ENCODE data around the gene CD28.
"Not testable (repeated sequence)": the region's sequence is repeated elsewhere in the genome, so short reads cannot be mapped to it uniquely, and the experiment has no call there.

Gene CD28

DNA sequence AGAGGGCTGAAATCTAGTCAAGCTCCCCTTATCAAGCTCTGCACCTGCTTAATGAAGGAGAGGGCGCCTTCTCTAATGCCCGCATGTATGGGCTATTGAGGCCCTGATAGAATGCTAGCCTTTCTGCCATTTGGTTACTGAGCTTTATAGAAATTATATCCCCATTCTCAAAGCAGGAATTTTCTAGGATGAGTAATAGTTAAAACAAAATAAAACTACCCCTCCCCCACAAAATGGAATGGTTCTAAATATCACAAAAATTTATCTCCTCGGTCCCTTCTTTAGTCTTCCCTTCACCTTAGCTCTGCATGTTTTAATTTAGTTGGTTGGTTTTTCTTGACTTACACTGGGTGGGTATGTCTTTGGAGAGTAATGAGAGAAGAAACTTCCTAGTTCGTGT, 37.7 kb downstream of the CD28 start:
- DNase-seq (ENCODE audit: low read depth in 2 of 2, low spot score in 1 of 2), result no peak

DNA sequence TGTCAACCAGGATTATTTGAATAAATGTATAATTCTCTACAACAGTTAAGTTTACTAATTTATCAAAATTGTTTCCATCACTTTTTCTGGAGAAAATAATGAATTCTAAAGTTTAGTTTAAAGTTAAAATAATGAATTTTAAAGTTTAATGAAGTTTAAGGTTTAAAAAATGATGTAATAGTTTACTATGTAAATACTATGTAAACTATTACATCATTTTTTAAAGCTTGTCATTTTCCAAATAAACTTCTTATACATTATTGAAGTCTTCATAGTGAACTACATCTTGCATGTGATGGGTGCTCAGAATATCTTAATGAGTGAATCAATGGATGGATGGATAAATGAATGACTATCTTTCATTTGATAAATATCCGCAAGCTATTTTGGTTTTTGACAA, 38.8 kb downstream of the CD28 start:
- DNase-seq (ENCODE audit: low read depth in 2 of 2, low spot score in 1 of 2), result no peak

DNA sequence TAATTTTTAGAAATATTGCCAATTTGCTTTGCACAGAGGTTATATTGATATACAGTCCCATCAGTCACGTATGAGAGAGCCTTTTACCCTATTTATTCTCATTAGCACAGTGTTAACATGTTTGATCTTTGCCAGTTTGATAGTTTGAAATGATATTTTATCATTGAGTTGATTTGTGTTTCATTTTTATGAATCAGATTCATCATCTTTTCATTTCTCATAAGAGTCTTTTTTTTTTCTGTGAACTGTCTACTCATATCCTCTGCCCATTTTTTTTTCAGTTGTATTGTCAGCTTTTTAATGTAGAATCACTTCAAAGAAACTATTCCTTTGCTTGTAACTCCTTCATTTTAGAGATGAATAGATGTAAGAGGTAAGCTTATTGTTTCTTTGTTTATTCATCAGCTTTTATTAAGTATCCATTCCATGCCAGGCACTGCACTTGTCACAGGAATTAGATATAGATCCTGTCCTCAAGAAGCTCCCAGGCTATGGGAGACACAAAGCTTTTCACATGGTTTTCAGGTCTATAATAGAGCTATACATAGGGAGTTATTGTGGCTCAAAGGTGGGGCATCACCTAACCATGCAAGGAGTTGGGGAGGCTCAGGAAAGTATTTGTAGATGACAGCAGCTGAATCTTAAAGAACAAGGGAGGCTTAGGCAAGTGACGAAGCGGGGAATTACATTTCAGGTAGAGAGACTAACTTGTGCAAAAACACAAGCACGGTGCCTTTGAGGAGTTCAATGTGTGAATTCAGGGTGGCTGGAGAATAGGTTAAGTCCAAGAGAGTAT, 42.1 kb downstream of the CD28 start:
- DNase-seq (ENCODE audit: low read depth in 2 of 2, low spot score in 1 of 2), result no peak

DNA sequence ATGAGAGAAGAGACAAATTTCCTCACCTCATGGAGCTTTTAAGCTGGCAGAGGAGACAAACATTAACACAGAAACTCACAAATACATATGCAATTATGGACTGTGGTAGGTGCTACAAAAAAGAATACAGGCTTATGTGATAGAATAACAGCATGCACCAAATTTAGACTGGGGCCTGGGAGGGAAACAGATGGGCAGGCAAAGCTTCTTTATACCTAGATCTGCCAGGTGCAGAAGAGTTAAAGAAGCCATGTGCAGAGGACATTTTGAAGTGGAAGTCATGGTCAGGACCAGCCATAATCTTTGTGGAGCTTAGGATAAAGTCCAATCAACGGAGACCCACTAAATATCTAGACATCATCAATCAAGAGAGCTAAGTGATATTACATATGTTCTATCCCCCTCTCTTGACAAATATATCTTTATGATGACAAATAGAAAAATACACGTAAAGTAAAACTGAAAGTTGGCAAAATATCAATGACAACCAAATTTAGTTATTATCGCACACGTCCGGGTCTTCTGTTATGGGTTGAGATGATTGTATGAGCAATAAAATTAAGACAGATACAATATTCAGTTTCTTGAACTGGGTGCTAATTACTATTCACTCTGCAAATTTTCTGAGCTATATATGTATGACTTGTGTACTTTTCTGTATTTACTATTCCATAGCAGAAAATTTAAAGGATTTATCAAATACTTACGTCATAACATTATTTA, 44.1 kb downstream of the CD28 start:
- no peak for DNase-seq (ENCODE audit: low read depth in 2 of 2, low spot score in 1 of 2)

DNA sequence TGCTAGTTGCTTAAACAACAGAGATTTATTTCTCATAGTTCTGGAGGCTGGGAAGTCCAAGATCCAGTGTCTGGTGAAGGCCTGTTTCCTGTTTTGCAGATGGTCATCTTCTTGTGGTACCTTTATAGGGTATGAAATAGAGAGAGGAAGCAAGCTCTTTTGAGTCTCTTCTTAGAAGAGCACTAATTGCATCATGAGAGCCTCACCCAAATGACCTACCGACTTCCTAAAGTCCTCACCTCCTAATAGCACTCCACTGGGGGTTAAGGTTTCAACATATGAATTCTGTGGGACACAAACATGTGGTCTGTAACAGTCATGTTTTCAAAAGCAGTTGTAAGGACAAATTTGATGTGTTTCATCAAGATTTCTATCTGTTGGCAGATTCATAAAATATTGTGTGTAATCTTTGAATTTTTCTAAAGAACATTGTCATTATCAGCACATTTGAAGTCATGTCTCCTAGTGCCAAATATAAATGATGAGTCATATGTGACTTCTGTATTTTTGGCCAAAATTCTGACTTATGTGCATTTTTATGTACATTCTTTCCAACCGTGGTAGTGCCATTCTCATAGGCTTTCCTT, 45.3 kb downstream of the CD28 start:
- no peak for DNase-seq (ENCODE audit: low read depth in 2 of 2, low spot score in 1 of 2)

DNA sequence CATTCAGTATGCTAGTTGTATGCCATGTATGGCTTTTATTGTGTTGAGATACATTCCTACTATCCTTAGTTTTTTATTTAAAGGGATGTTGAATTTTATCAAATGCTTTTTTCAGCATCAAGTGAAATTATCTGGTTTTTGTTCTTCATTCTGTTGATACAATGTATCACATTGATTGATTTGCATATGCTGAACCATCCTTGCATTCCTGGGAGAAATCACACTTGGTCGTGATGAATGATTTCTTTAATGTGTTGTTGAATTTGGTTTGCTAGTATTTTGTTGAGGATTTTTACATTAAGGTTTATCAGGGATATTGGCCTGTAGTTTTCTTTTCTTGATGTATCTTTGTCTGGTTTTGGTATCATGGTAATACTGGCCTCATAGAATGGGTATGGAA, 49.7 kb downstream of the CD28 start:
- DNase-seq (ENCODE audit: low read depth in 2 of 2, low spot score in 1 of 2), result no peak

DNA sequence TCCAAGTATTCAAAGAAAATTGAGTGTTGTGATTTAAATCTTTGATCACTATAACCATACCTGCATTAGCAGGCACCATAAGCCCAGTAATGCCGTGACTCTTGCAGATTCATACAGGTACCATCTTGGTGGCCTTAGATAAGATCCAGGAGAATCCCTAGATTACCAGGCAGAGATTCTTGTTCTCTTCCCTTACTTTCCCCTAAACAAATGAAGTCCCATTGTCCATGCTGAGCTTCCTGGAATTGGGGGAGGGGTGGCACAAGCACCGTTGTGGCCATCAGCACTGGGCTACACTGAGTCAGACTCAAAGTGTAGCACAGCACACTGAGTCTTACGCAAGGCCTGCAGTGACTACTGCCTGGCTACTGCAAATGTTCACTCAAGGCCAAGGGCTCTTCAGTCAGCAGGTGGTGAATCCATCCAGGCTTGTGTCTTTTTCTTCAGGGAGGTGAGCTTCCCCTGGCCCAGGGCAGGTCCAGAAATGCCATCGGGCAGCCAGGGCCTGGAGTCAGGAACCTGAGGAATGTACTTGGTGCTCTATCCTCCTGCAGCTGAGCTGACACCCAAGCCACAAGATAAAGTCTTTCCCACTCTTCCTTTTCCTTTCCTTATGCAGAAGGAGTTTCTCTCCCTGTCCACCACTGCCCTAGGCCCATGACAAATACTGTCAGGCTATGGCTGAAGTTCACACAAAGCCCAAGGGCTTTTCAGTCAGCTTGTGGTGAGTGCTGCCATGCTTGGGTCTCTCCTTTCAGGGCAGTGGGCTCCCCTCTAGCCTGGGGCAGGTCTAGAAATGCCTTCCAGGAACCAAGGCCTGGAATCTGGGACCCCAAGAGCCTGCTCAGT, 52.6 kb downstream of the CD28 start:
- DNase-seq (ENCODE audit: low read depth in 2 of 2, low spot score in 1 of 2), result no peak

DNA sequence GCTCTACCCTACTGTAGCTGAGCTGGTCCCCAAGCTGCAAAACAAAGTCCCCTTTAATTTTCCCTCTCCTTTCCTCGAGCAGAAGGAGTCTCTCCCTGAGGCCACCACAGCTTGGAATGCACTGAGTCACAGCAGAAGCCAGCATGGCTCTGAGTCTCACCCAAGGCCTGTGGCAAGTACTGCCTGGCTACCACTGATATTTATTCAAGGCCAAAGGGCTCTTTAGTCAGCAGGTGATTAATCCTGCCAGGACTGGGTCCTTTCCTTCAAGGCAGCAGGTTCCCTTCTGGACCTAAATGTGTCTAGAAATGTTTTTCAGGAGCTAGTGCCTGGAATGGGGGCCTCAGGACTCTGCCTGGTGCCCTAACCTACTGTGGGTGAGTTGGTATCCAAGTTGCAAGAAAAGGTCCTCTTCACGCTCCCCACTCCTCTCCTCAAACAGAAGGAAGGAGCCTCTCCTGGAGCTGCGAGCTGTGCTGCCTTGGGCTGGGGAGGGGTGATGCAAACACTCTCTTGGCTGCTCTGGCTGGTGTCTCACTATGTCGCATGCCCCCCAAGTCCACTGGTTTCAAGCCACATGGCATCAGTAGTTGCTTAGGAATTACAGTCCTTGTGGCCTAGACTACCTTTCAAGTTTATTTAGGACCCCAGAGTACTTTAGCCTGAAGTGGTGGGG, 53.4 kb downstream of the CD28 start:
- no peak for DNase-seq (ENCODE audit: low read depth in 2 of 2, low spot score in 1 of 2)

DNA sequence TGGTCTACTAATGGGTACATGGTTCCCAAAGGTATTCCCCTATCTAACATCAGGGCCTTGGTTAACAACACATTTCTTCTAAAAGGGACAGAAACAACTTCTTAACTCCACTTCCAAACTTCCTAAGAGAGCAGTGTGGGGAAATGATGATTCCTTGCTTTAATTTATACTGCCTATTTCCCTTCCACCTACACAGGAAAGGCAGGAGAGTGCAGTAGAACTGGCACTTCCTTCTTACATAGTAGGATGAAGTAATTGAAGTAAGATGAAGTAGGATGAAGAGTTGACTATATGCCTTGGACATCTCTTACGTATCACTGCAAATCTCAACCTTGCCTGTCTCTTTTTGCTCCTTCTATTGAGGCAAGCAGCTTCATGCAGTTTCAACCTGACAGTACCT, 54.7 kb downstream of the CD28 start:
- no peak for DNase-seq (ENCODE audit: low read depth in 2 of 2, low spot score in 1 of 2)

DNA sequence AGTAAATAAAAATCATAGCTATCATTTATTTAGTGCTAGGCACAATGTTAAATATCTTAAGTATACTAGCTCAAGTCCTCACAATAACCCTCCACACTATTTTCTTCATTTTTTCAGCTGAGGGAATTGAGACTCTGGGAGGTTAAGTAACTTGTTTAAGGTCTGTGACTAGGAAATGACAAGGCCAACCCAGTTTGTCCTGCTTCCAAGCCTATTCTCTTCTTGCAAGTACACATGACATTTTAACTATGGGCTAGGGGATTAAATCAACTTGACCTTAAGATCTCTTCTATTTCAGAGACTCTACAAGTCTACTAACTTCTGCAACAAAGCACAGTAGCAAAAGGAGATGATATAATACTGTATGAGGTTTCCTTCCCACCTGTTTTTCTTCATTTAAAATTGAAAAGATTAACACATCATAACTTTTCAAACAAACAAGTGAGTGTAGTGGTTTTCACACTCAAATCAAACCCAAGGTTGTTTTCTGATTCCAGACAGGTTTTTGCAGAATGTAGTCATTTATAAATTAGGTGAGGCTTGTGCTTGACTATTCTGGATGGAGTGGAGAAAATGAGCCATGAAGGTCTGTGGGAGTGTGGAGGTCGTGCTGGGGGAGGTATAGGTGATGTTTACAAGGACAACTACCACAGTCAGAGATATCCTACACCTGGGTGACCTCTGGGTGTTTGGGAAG, 57.0 kb downstream of the CD28 start:
- DNase-seq (ENCODE audit: low read depth in 2 of 2, low spot score in 1 of 2), result no peak

DNA sequence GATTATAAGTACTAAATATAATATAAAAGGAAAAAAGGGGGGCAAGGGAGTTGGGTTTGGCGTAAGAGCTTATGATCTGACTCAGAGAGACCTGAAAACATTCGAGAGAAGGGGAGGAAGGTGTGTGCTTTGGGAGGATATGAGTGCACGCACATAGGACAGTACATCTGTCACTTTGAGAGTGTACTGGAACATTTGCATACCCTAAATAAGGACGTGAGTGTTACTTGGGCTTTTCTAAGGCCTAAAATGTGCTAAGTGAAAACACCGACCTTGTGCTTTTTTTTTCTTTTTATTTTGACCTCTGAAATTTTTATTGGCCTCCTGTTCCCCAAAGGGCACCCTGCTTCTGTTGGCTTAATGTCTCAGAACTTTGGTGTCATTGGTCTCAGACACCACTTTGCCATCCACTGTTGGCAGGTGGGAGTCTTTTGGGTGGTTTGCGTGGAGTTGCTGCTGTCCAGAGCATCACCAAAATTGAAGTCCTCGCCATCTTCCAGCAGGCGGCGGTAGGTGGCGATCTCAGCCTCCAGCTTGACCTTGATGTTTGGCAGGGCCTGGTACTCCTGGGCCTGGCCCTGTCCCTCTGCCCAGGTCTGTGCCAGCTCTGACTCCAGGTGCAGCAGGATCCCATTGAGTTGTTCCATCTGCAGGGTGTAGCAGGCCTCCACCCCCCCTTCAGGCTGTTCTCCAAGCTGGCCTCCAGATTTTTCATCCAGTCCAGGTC, 57.7 kb downstream of the CD28 start:
- no peak for DNase-seq (ENCODE audit: low read depth in 2 of 2, low spot score in 1 of 2)

DNA sequence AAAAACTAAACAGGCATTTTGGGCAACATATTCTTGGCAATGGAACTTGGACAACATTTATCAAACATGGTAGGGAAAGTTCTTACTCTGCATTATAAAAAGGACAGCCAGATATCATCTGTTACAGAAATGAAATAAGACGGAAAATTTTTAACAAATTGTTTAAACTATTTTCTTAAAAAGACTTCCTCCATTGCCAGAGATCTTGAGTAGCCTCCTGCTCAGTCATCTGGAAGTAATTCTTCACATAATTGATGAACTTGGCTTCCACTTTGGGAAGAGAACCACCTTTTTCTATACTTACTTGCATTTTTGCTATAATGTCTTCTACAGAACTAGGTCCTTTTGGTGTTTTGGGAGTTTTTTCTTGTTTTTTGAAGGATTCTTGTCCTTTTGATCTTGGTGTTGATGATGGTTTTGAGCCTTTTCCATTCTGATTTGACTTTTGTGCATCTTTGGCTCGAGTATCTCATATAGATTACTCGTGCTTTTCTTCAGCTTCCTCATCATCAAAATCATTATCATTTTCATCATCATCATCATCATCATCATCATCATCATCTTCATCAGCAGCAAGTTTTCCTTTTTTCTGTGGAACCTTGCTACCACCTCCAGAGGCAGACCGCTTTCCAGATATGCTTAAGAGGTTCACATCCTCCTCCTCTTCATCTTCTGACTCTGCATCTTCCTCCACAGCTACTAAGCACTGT, 66.2 kb downstream of the CD28 start:
- DNase-seq (ENCODE audit: low read depth in 2 of 2, low spot score in 1 of 2), result no peak

DNA sequence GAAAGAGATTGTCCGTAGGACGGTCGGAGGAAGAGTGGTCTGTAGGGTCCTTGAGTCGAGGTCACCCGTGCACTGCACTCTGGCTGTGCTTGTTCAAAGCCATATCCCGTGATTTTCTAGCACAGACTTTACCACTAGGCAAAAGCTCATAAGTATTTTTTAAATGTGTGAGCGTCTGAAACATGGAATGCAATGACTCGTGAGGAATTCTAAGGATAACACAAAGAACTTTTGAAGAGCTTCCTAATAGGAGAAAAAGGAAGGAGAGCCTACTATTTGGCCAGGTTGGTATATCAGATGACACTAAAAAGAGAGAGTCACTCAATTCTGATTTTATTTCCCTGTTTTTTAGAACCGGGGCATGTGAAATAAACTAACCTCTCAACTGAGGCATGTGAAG, 68.3 kb downstream of the CD28 start:
- no peak for DNase-seq (ENCODE audit: low read depth in 2 of 2, low spot score in 1 of 2)

DNA sequence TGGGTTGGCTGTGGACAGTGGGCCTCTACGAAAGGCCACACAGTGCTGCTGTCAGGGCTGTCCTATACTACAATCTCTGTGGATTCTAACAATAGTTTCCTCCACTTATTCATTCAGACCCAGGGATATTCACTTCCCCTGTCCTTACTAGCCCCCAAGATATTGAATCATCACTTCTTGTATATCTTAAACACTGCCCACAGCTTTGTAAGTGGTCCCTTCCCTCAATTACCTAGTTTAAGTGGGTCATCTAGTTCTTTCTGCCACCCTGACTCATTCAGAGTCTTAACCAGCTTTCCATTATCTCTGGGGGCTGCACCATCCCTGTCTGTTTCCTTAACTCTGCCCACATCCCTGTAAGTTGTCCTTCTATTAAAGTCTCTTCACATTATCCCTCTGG, 69.2 kb downstream of the CD28 start:
- no peak for DNase-seq (ENCODE audit: low read depth in 2 of 2, low spot score in 1 of 2)

DNA sequence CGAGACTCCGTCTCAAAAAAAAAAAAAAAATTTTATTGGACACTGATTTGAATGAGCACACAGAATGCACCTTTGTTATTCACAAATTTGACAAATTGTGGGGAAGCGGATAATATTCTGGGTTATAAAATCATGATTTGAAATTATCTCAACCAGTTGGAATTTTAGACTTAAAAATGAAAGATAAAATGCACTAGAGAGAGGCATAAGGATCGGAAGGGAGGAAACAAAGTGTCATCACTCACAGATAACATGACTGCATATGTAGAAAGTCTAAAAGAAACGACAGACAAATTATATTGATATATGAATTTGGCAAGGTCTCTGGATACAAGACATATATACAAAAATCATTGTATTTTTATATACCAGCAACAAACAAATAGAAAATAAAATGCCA, 70.6 kb downstream of the CD28 start:
- DNase-seq (ENCODE audit: low read depth in 2 of 2, low spot score in 1 of 2), result no peak

DNA sequence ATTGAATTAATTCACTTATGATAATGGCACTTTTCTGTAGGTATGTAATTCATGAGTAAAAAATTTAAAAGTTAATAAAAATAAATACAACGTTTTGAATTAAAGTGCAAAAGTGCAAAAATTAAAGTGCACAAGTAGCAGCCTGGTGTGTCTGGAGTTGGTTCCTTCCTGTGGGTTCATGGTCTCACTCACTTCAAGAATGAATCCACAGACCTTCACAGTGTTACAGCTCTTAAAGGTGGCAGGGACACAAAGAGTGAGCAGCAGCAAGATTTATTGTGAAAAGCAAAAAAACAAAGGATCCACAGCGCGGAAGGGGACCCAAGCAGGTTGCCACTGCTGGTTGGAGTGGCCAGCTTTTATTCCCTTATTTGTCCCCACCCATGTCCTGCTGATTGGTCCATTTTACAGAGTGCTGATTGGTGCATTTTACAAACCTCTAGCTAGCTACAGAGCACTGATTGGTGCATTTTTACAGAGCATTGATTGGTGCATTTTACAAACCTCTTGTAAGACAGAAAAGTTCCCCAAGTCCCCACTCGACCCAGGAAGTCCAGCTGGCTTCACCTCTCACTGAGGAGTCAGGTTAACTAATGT, 73.1 kb downstream of the CD28 start:
- not testable (repeated sequence) for DNase-seq (ENCODE audit: low read depth in 2 of 2, low spot score in 1 of 2)

DNA sequence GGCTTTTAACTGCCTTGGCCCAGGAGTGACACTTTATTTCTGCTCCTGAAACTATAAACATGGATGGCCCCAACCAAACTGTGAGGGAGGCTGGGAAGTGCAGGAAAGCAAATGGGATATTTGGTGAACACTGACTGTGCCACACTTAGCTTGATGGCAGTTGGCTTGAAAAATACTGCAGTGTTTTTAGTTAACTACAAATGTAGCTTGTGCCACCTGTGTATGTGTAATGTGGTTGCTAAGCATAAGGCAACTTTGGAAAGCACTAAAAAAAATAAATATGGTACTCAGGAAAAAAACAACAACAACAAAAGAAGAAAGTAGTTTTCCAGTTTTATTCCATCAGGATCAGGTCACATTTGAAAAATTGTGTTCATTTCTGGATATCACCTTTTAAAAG, 73.8 kb downstream of the CD28 start:
- no peak for DNase-seq (ENCODE audit: low read depth in 2 of 2, low spot score in 1 of 2)

DNA sequence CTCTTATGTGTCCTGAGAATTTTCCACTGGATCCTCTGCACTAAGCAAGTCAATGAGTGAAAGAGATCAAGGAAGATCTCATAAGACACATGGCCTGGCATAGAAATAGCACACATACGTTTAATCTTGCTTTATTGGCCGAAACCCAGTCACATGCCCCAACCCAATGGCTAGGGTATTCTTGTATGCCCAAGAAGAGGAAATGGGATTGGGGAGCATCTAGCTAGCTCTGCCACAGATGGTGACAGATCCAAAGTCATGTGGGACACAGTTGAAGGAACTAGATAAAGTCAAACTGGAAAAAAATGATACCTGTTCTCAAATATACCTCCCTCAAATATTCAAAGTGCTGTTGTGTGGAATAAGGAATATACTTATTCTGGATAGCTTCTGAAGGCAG, 74.7 kb downstream of the CD28 start:
- DNase-seq (ENCODE audit: low read depth in 2 of 2, low spot score in 1 of 2), result no peak

All from stimulated activated CD8-positive, alpha-beta memory T cell treated with anti-CD3 and anti-CD28 coated beads, Interleukin-4, amount 100 ng/mL, for 4 hours (primary cell).